GM06990 (cell line): ENCODE results near the gene IQSEC3.
"Not testable (repeated sequence)": the region's sequence is repeated elsewhere in the genome, so short reads cannot be mapped to it uniquely, and the experiment has no call there.

Source experiments
- DNase-seq: peaks from one replicate; pipeline ENCODE4 v3.0.0-alpha.2; 2011; ENCODE audit not compliant: insufficient read length; ENCODE audit errors: extremely low read depth
- H3K27me3 ChIP-seq: replicated peaks from 2 replicates; pipeline ENCODE4 v1.6.0; 2011; ENCODE audit warnings: low read length; ENCODE audit not compliant: control insufficient read depth, insufficient read depth
- H3K36me3 ChIP-seq: 2 replicates; pipeline ENCODE4 v1.5.1; 2011; ENCODE audit warnings: low read length; ENCODE audit not compliant: control insufficient read depth, insufficient read depth
- H3K4me3 ChIP-seq: replicated peaks from 2 replicates; pipeline ENCODE4 v1.5.1; 2011; ENCODE audit warnings: low read depth, mild to moderate bottlenecking, control low read depth, low read length
- CTCF ChIP-seq: IDR thresholded peaks from 2 replicates; pipeline ENCODE4 v1.5.1; 2011; ENCODE audit warnings: low read length, control low read depth, mild to moderate bottlenecking, inconsistent platforms; ENCODE audit not compliant: insufficient read depth, poor library complexity, severe bottlenecking

Gene IQSEC3

GRCh38 chr12:213527-213932 lies 147.0 kb downstream of the IQSEC3 start:
- TF ChIP-seq CTCF: no peak
- DNase-seq: no peak
- no peaks in the 10 kb centered on the region for H3K36me3 ChIP-seq
- peaks cover 2% of the 10 kb centered on the region for H3K27me3 ChIP-seq
- no peak overlapping the region for H3K4me3 ChIP-seq

- Histone ChIP-seq H3K27me3 (no peaks in the 10 kb centered on the region; the same call in none of the 2 replicates), H3K4me3 (no peak within 1 kb of the TSS), H3K36me3 (no peaks in the 10 kb centered on the region)
- DNase-seq: no peak
- TF ChIP-seq CTCF: no peak
These were observed 147.6 kb downstream of the IQSEC3 start, which contains the start of gene SLC6A12 for GRCh38 chr12:214003-214741. Gene SLC6A12 (minus strand): TSS chr12:214157. CDS start chr12:209986, 4,171 bp downstream.

- H3K27me3 ChIP-seq: no peaks in the 10 kb centered on the region; the same call in none of the 2 replicates
- TF ChIP-seq CTCF: no peak
These were observed 148.5 kb downstream of the IQSEC3 start for GRCh38 chr12:215116-215515.

GRCh38 chr12:217029-217428 lies 150.5 kb downstream of the IQSEC3 start:
- not testable (repeated sequence) for H3K36me3 ChIP-seq, H3K4me3 ChIP-seq, H3K27me3 ChIP-seq

More at GRCh38 chr12:215116-215515, 148.5 kb downstream of the IQSEC3 start:
- Histone ChIP-seq H3K36me3 (no peaks in the 10 kb centered on the region), H3K4me3 (no peak overlapping the region)
- DNase-seq: no peak

GRCh38 chr12:218221-218620 lies 151.7 kb downstream of the IQSEC3 start:
- Histone ChIP-seq H3K36me3 (no peaks in the 10 kb centered on the region), H3K27me3 (peaks cover 1% of the 10 kb centered on the region), H3K4me3 (no peak overlapping the region)
- TF ChIP-seq CTCF: no peak
- DNase-seq: no peak

More at GRCh38 chr12:217029-217428, 150.5 kb downstream of the IQSEC3 start:
- not testable (repeated sequence) for DNase-seq

- no peak for TF ChIP-seq CTCF
- peaks cover 1% of the 10 kb centered on the region for H3K27me3 ChIP-seq
These were observed 152.4 kb downstream of the IQSEC3 start for GRCh38 chr12:218728-219590.

More at GRCh38 chr12:218728-219590, 152.4 kb downstream of the IQSEC3 start:
- no peak for DNase-seq
- no peaks in the 10 kb centered on the region for H3K36me3 ChIP-seq
- H3K4me3 ChIP-seq: no peak overlapping the region
